Measurements from ENCODE around the gene URM1. TPM values are rescaled to one million over a fixed set of nuclear protein-coding genes. Genes with fewer than 3 reads are reported as not detected.
"Not testable (repeated sequence)": the region's sequence is repeated elsewhere in the genome, so short reads cannot be mapped to it uniquely, and the experiment has no call there.

Gene URM1
- polyA plus RNA-seq, 2 of the 4 experiments (the other 2 are of a cell fraction): 43.6 to 50.6 TPM

DNA sequence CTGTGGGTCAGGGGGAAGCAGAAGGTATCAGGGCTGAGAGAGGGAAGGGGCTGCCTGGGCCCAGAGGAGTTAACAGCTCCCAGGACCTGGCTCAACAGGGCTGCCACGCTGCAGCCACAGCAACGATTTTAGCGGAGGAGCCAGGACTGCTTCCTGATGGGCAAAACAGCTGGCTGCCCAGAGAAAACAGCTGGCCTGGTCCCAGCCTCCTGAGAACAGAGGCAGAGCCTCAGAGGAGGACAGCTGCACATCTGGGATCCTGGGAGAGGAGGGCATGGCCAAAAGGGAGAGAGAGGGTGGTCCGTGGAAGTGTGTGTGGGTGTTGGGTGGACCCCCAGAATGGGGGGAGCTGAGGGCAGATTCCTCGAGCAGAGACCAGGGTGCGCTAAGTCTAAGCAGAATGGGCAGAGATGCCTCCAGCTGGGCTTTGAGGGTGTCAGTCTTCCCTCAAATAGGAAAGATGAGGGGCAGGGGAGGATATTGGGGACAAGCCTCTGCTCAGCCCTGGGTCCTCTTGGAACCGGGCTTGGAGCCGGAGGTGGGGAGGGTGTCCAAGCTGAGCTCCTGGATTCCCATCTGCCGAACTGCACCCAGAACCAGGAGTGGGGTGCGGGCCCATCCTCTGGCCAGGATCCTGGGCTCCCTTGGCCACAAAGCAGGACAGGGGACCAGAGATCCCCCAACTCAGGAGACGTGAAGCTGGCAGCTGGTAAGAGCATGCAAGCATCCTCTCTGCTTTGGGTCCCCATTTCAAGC, 40.4 kb downstream of the URM1 start:
- POLR2A ChIA-PET: interaction anchor here (0.5 to 1.0 kb wide), 2 partner anchors 9 to 225 kb away, joined by 3 read pairs; partner anchors contain the start of gene CERCAM
- no peak for FAIRE-seq
- 62% methylated on average over 10 of the region's 11 CpGs for WGBS (ENCODE audit: missing lambda C conversion rate)

DNA sequence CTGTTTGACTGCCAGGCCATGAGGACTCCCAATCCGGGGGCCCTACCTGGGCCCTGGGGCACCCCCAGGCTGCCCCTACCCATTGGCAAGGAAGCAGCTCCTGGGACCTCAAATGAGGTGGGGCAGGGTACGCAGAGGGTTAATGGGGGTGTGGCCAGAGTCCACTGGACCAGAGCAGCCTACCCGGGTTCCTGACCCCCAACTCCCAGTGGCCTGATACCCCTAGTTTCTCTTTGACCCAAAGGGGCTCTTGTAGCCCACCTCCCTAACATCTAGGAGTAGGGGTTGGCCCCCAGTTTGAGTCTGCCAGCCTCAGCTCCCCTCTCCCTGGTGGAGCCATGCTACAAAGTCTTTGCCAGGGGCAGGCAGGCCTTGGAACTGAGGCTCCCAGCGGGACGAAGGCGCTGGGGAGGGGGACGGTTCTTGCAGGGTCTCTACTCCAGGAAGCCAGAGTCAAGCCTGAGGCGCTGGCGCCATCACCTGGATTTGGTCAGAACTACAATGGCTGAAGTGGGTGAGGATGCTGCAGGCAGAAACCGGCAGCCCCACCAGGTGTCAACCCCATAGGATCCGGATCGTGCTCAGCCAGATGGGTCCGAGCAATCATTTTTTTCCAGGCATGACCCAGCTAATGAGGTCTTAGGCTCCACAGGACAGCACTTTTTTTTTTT, 41.1 kb downstream of the URM1 start:
- ChIA-PET CTCF (interaction anchor here (0.6 to 7.0 kb wide), 21 partner anchors 8 to 465 kb away, joined by 3 to 52 read pairs (median 4); partner anchors contain the start of gene CERCAM), POLR2A (no interaction called here)
- no peak overlapping the region; a peak in 1 of 6 replicates for H3K27ac ChIP-seq
- no peaks in the 10 kb centered on the region for H3K9me3 ChIP-seq
- ATAC-seq (peak in 1 of 2 experiments; percentile 71; a peak in 3 of 6 replicates), DNase-seq (ENCODE audit: low read depth in 1 of 2, low spot score in 1 of 2) (peak; percentile 30 to 52), FAIRE-seq (no peak)
- 18% methylated on average over 13 of the region's 13 CpGs for WGBS (ENCODE audit: missing lambda C conversion rate)
- H3K4me3 ChIP-seq: no peak overlapping the region
- H3K4me1 ChIP-seq: no peaks in the 10 kb centered on the region
- TF ChIP-seq SMC3 (IDR thresholded peaks at IDR 0.05) (peak; percentile 42; the same call in 2 of the 3 replicates), JUN (IDR thresholded peaks at IDR 0.05) (no peak), ZSCAN20 (CRISPR knock-in tag; IDR thresholded peaks at IDR 0.05) (no peak), CHD4 (IDR thresholded peaks at IDR 0.05; ENCODE audit: borderline replicate concordance) (no peak), GATA3 (IDR thresholded peaks at IDR 0.05; ENCODE audit: borderline replicate concordance) (no peak), RAD21 (conservative IDR thresholded peaks at IDR 0.05 in 1 of 2, IDR thresholded peaks at IDR 0.05 in 1 of 2) (peak; percentile 60 to 79), RNF2 (IDR thresholded peaks at IDR 0.05; ENCODE audit: borderline replicate concordance, low read depth) (no peak), FOSL2 (IDR thresholded peaks at IDR 0.05) (no peak), FOSL2 (CRISPR knock-in tag; IDR thresholded peaks at IDR 0.05) (no peak), NR3C1 (IDR thresholded peaks at IDR 0.05) (no peak), KDM5A (IDR thresholded peaks at IDR 0.05) (no peak), FOXS1 (CRISPR knock-in tag; IDR thresholded peaks at IDR 0.05) (no peak), HOXB5 (CRISPR knock-in tag; IDR thresholded peaks at IDR 0.05) (no peak), HOXA7 (CRISPR knock-in tag; IDR thresholded peaks at IDR 0.05) (no peak), MYC (IDR thresholded peaks at IDR 0.05; ENCODE audit: borderline replicate concordance, low read length) (no peak)
- TF ChIP-seq, protein P1, sequence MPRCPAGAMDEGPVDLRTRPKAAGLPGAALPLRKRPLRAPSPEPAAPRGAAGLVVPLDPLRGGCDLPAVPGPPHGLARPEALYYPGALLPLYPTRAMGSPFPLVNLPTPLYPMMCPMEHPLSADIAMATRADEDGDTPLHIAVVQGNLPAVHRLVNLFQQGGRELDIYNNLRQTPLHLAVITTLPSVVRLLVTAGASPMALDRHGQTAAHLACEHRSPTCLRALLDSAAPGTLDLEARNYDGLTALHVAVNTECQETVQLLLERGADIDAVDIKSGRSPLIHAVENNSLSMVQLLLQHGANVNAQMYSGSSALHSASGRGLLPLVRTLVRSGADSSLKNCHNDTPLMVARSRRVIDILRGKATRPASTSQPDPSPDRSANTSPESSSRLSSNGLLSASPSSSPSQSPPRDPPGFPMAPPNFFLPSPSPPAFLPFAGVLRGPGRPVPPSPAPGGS (IDR thresholded peaks at IDR 0.05): no peak
- TF ChIP-seq, protein P2, sequence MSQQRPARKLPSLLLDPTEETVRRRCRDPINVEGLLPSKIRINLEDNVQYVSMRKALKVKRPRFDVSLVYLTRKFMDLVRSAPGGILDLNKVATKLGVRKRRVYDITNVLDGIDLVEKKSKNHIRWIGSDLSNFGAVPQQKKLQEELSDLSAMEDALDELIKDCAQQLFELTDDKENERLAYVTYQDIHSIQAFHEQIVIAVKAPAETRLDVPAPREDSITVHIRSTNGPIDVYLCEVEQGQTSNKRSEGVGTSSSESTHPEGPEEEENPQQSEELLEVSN (IDR thresholded peaks at IDR 0.05; ENCODE audit: borderline replicate concordance, low read depth): no peak
- TF ChIP-seq, protein P3, sequence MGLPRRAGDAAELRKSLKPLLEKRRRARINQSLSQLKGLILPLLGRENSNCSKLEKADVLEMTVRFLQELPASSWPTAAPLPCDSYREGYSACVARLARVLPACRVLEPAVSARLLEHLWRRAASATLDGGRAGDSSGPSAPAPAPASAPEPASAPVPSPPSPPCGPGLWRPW (IDR thresholded peaks at IDR 0.05): no peak
- TF ChIP-seq, protein P4, sequence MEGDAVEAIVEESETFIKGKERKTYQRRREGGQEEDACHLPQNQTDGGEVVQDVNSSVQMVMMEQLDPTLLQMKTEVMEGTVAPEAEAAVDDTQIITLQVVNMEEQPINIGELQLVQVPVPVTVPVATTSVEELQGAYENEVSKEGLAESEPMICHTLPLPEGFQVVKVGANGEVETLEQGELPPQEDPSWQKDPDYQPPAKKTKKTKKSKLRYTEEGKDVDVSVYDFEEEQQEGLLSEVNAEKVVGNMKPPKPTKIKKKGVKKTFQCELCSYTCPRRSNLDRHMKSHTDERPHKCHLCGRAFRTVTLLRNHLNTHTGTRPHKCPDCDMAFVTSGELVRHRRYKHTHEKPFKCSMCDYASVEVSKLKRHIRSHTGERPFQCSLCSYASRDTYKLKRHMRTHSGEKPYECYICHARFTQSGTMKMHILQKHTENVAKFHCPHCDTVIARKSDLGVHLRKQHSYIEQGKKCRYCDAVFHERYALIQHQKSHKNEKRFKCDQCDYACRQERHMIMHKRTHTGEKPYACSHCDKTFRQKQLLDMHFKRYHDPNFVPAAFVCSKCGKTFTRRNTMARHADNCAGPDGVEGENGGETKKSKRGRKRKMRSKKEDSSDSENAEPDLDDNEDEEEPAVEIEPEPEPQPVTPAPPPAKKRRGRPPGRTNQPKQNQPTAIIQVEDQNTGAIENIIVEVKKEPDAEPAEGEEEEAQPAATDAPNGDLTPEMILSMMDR (IDR thresholded peaks at IDR 0.05): peak; percentile 42; the same call in 2 of the 3 replicates
- no peak overlapping the region for H3K4me2 ChIP-seq

More for the DNA sequence above, 40.4 kb downstream of the URM1 start:
- no peak for DNase-seq (ENCODE audit: low read depth in 1 of 2, low spot score in 1 of 2)
- Histone ChIP-seq H3K4me1 (no peaks in the 10 kb centered on the region), H3K4me3 (no peak overlapping the region), H3K4me2 (no peak overlapping the region), H3K9me3 (no peaks in the 10 kb centered on the region), H3K27ac (no peak overlapping the region; a peak in 1 of 6 replicates)
- CTCF ChIA-PET: interaction anchor here (0.6 to 7.0 kb wide), 23 partner anchors 8 to 466 kb away, joined by 3 to 52 read pairs (median 4); partner anchors contain the start of gene CERCAM
- ATAC-seq: no peak; a peak in 2 of 6 replicates
- TF ChIP-seq KDM5A (IDR thresholded peaks at IDR 0.05): no peak
- TF ChIP-seq, protein P5, sequence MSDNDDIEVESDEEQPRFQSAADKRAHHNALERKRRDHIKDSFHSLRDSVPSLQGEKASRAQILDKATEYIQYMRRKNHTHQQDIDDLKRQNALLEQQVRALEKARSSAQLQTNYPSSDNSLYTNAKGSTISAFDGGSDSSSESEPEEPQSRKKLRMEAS (IDR thresholded peaks at IDR 0.05): no peak

DNA sequence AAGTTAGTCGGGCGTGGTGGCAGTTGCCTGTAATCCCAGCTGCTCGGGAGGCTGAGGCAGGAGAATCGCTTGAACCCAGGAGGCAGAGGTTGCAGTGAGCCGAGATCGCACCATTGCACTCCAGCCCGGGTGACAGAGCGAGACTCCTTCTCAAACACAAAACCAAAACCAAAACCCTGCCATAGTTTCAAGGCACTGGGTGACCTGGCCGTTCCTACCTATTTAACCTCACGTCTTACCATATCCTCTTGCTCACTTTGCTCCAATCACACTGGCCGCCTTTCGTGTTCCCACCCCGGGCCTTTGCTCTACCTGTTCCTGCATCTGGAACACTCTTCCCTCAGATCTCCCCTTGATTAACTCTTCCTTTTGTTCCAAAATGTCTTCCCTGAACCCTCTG, 42.6 kb downstream of the URM1 start:
- 83% methylated on average over 13 of the region's 13 CpGs for WGBS (ENCODE audit: missing lambda C conversion rate)
- FAIRE-seq: not testable (repeated sequence)
- CTCF ChIA-PET: interaction anchor here (0.7 to 7.0 kb wide), 12 partner anchors 10 to 136 kb away, joined by 3 to 52 read pairs (median 4); no protein-coding TSS in a partner anchor

More for the DNA sequence above, 42.6 kb downstream of the URM1 start:
- H3K4me1 ChIP-seq; DNase-seq (ENCODE audit: low read depth in 1 of 2, low spot score in 1 of 2); H3K4me3 ChIP-seq; H3K9me3 ChIP-seq; ATAC-seq; H3K4me2 ChIP-seq; H3K27ac ChIP-seq; POLR2A ChIA-PET: not testable (repeated sequence)

Measured in A549 (cell line).